T-cell (primary cell): ENCODE measurements around the gene ZNF620. TPM values are rescaled to one million over a fixed set of nuclear protein-coding genes. Genes with fewer than 3 reads are reported as not detected.
"Not testable (repeated sequence)": the region's sequence is repeated elsewhere in the genome, so short reads cannot be mapped to it uniquely, and the experiment has no call there.

ENCODE experiments used
- ATAC-seq, 4 experiments: fragments of 200-7000 bp in 3 of 4; fragments of 150-1000 bp in 1 of 4; cut with Tn5 transposase; replicated peaks in 1 of 4; 1 replicate in 3 of 4; 2 replicates in 1 of 4; pipeline ENCODE4 v1.10.0; 2021; ENCODE audit warnings: moderate library complexity in 3 of 4, mild to moderate bottlenecking in 2 of 4, moderate number of reproducible peaks in 1 of 4
- CTCF ChIA-PET, 2 donors: fragments of 300-600 bp; sonication (Branson Sonifier 250); formaldehyde crosslinking; loops; one replicate each; lab custom pipeline; 2022; ENCODE audit warnings: antibody characterized with exemption in 2 of 2; lab: Charles Lee
- POLR2A ChIA-PET, 2 donors: fragments of 300-600 bp; sonication (Branson Sonifier 250); formaldehyde crosslinking; loops; one replicate each; lab custom pipeline; 2022; ENCODE audit warnings: antibody characterized with exemption in 2 of 2; lab: Charles Lee
- DNase-seq, 35 experiments: peaks; one replicate each; pipeline versions ENCODE4 v3.0.0 to v3.0.0-alpha.2; 2013 to 2023
- H3K27ac ChIP-seq: one replicate; pipeline ENCODE4 v1.5.1; 2013; ENCODE audit warnings: low read length
- H3K27me3 ChIP-seq, 2 experiments: replicated peaks in 1 of 2; 1 replicate in 1 of 2; 2 replicates in 1 of 2; pipeline versions ENCODE4 v1.6.1 to v1.7.0; 2013; ENCODE audit warnings: low read length in 1 of 2, mixed read lengths in 1 of 2; ENCODE audit not compliant: control insufficient read depth in 2 of 2, insufficient read depth in 2 of 2; ENCODE audit errors: extremely low read depth in 1 of 2
- H3K36me3 ChIP-seq, 2 donors: 1 replicate in 1 of 2; 2 replicates in 1 of 2; pipeline versions ENCODE4 v1.6.1 to v1.7.0; 2013; ENCODE audit warnings: low read length in 1 of 2; ENCODE audit not compliant: control insufficient read depth in 2 of 2, insufficient read depth in 1 of 2; ENCODE audit errors: extremely low read depth in 1 of 2
- H3K4me1 ChIP-seq, 2 experiments: 1 replicate in 1 of 2; 2 replicates in 1 of 2; pipeline versions ENCODE4 v1.6.1 to v1.7.0; 2013; ENCODE audit warnings: low read length in 2 of 2, mixed read lengths in 1 of 2; ENCODE audit not compliant: insufficient read depth in 2 of 2, control insufficient read depth in 1 of 2; ENCODE audit errors: extremely low read depth in 1 of 2
- H3K4me3 ChIP-seq, 2 donors: 1 replicate in 1 of 2; 2 replicates in 1 of 2; pipeline versions ENCODE4 v1.5.1 to v1.7.0; 2013; ENCODE audit warnings: mild to moderate bottlenecking in 2 of 2, low read length in 1 of 2, moderate library complexity in 1 of 2; ENCODE audit not compliant: control insufficient read depth in 1 of 2; ENCODE audit errors: extremely low read depth in 1 of 2
- H3K9me3 ChIP-seq: 2 replicates; pipeline ENCODE4 v1.7.0; 2013
- H3K27ac Mint-ChIP-seq, 2 donors: one replicate each; pipeline ENCODE4 v1.8.0; 2020 to 2021; ENCODE audit warnings: mild to moderate bottlenecking in 2 of 2, mixed read lengths in 2 of 2
- H3K27me3 Mint-ChIP-seq, 2 donors: one replicate each; pipeline ENCODE4 v1.8.0; 2021 to 2022; ENCODE audit warnings: mixed read lengths in 2 of 2
- H3K36me3 Mint-ChIP-seq: one replicate; pipeline ENCODE4 v1.8.0; 2021; ENCODE audit warnings: mixed read lengths
- H3K4me1 Mint-ChIP-seq, 3 donors: one replicate each; pipeline ENCODE4 v1.8.0; 2020 to 2022; ENCODE audit warnings: mixed read lengths in 3 of 3, mild to moderate bottlenecking in 1 of 3
- H3K4me3 Mint-ChIP-seq, 3 donors: one replicate each; pipeline ENCODE4 v1.8.0; 2020 to 2022; ENCODE audit warnings: mild to moderate bottlenecking in 3 of 3, mixed read lengths in 3 of 3, moderate library complexity in 3 of 3
- H3K9me3 Mint-ChIP-seq, 3 donors: one replicate each; pipeline ENCODE4 v1.8.0; 2020 to 2022; ENCODE audit warnings: mixed read lengths in 3 of 3
- WGBS: methylation state at CpG from one replicate; pipeline ENCODE4 v1.1.5; 2013; ENCODE audit warnings: missing lambda C conversion rate; ENCODE audit not compliant: insufficient coverage; 5-methylcytosine and 5-hydroxymethylcytosine counted together
- total RNA-seq, 35 experiments: library from RNA in 6 of 35; stranded (reverse) in 6 of 35; fragments of 120-200 nt in 1 of 35; gene quantifications; one replicate each; pipeline versions ENCODE4 v1.2.1 to v1.2.4 and lab custom pipeline; 2013 to 2026

ZNF620 gene
- total RNA-seq, 5 donors from 2014 or later (not counting 1 experiment from before 2014, with no cell fraction given): 2.0 to 3.1 (median 3.1) TPM

DNA sequence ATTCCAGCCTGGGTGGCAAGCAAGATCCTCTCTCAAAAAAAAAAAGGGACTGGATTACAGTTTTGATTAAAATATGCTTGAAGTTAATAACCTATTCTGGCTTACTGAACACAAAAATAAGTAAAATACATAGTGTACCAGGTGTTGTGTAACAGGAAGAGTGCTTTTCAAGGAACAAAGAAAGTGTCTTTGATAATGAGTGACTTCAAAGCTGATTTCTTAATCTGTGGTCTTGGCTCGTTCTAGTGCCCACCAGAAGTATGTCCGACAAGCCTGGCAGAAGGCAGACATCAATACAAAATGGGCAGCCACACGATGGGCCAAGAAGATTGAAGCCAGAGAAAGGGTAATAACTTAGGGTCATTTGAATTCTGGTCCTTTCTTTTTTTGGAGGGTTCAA lies 44.7 kb upstream of the ZNF620 start:
- ATAC-seq (no peak), DNase-seq (no peak)
- Histone ChIP-seq H3K36me3 (peaks cover 9 to 61% of the 10 kb centered on the region in 2 donors), H3K9me3 (no peaks in the 10 kb centered on the region), H3K27me3 (no peaks in the 10 kb centered on the region), H3K4me1 (peaks cover 29 to 43% of the 10 kb centered on the region in 2 experiments), H3K4me3 (no peak overlapping the region), H3K27ac (no peak overlapping the region)
- ChIA-PET CTCF (interaction anchor here in 1 of 2 donors (0.7 kb wide), 1 partner anchor 1423 kb away, joined by 3 read pairs; no protein-coding TSS in a partner anchor), POLR2A (interaction anchor here (0.6 kb wide), 2 partner anchors 778 to 1312 kb away, joined by 3 to 12 read pairs; no protein-coding TSS in a partner anchor)
- peaks cover 58 to 66% (median 64%) of the 10 kb centered on the region in 3 donors for H3K4me1 Mint-ChIP-seq
- no peak overlapping the region for H3K27ac Mint-ChIP-seq
- 87% methylated on average over 3 of the region's 3 CpGs for WGBS
- no peak overlapping the region for H3K4me3 Mint-ChIP-seq
- H3K27me3 Mint-ChIP-seq: no peaks in the 10 kb centered on the region
- no peaks in the 10 kb centered on the region for H3K9me3 Mint-ChIP-seq
- peaks cover 55% of the 10 kb centered on the region for H3K36me3 Mint-ChIP-seq

DNA sequence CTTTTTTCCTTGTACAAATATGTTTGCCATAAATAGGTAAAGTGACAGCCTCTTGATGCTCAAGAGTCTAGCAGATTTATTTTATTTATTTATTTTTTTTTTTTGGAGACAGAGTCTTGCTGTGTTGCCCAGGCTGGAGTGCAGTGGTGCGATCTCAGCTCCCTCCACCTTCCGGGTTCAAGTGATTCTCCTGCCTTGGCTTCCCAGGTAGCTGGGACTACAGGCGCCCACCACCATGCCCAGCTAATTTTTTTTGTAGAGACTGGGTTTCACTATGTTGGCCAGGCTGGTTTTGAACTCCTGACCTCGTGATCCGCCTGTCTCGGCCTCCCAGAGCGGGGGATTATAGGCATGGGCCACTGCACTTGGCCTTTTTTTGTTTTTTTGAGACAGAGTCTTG lies 43.0 kb upstream of the ZNF620 start:
- Histone ChIP-seq H3K36me3 (peaks cover 9 to 63% of the 10 kb centered on the region in 2 donors), H3K4me1 (peaks cover 25 to 34% of the 10 kb centered on the region in 2 experiments)
- Mint-ChIP-seq H3K36me3 (peaks cover 61% of the 10 kb centered on the region), H3K4me1 (peaks cover 43 to 58% (median 55%) of the 10 kb centered on the region in 3 donors)
- H3K4me3 Mint-ChIP-seq, DNase-seq, H3K27ac ChIP-seq, ATAC-seq, H3K27me3 Mint-ChIP-seq, H3K9me3 Mint-ChIP-seq, H3K27me3 ChIP-seq, H3K27ac Mint-ChIP-seq, H3K4me3 ChIP-seq, CTCF ChIA-PET, H3K9me3 ChIP-seq: not testable (repeated sequence)
- WGBS: 96% methylated on average over 7 of the region's 7 CpGs
- POLR2A ChIA-PET: interaction anchor here in 1 of 2 donors (0.7 kb wide), 1 partner anchor 48 kb away, joined by 6 read pairs; no protein-coding TSS in a partner anchor

DNA sequence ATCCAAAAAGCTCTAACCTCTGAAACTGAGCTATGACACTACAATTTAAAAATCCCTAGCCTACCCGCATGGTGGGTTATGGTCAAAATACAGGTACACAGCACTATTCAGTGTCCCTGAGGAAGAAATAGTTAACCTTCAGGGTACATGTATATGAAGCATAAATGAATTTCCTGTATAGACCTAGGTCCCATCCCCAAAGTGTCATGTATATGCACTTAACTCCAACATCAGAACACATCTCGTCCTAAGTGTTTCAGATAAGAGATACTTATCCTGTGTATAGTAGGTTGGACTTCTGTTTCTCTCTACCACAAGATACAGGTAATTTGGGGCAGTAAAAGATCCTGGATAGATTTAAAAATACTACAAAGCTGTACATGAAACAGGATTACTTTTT lies 42.3 kb upstream of the ZNF620 start:
- WGBS: no CpG with 5 or more reads among the region's 2 CpGs
- H3K27ac ChIP-seq: no peak overlapping the region
- POLR2A ChIA-PET: interaction anchor here in 1 of 2 donors (0.6 kb wide), 1 partner anchor 57 kb away, joined by 5 read pairs; no protein-coding TSS in a partner anchor
- peak overlapping the region in 1 of 2 donors; percentile 52 for H3K27ac Mint-ChIP-seq
- H3K9me3 ChIP-seq: no peaks in the 10 kb centered on the region
- H3K36me3 Mint-ChIP-seq: peaks cover 54% of the 10 kb centered on the region
- peaks cover 17 to 29% of the 10 kb centered on the region in 2 experiments for H3K4me1 ChIP-seq
- H3K27me3 ChIP-seq: no peaks in the 10 kb centered on the region
- H3K27me3 Mint-ChIP-seq: no peaks in the 10 kb centered on the region
- ATAC-seq (no peak), DNase-seq (no peak)
- CTCF ChIA-PET: interaction anchor here in 1 of 2 donors (0.6 kb wide), 1 partner anchor 135 kb away, joined by 4 read pairs; no protein-coding TSS in a partner anchor
- peaks cover 36 to 51% (median 48%) of the 10 kb centered on the region in 3 donors for H3K4me1 Mint-ChIP-seq
- H3K36me3 ChIP-seq: peaks cover 9 to 58% of the 10 kb centered on the region in 2 donors
- no peaks in the 10 kb centered on the region for H3K9me3 Mint-ChIP-seq
- H3K4me3 ChIP-seq: no peak overlapping the region
- H3K4me3 Mint-ChIP-seq: peak overlapping the region in 1 of 3 donors; percentile 23

DNA sequence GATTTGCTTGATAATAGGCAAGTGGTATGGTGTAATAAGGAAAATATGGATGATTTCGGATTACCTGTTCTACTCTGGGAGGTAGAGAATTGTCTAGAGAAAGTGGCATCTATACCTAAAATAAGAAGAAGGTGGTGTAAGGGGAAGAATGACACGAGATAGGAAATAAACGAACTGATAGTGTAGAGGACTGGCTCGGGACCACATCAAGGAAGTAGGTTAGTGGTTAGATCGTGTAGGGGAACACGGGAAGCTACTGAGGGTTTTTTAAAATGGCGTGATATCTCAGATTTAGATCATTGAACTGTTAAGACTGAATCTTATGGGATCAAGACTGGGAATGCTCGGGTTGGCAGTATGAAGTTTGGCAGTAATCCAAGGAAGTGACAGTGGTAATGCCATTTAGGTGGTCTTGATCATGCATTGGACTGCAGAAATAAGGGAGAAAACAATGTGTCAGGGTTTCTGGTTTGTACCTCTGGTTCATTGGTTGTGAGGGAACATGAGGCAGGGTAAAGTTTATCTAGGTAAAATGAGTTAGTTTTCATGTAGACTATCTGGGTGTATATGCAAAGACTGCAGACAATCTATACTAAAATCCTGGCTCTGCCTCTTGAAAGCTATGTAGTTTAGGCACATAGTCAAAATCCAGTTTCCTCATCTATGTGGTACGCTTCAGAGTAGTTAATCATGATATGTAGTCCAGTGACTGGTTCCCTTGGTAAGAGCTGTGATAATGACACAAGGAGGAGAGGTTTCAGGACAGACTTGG lies 41.3 kb upstream of the ZNF620 start:
- Mint-ChIP-seq H3K27ac (peak overlapping the region; percentile 55 to 74), H3K9me3 (no peaks in the 10 kb centered on the region), H3K4me1 (peaks cover 30 to 41% (median 39%) of the 10 kb centered on the region in 3 donors), H3K4me3 (peak overlapping the region in 1 of 3 donors; percentile 23), H3K36me3 (peaks cover 48% of the 10 kb centered on the region), H3K27me3 (no peaks in the 10 kb centered on the region)
- H3K27ac ChIP-seq: peak overlapping the region; percentile 53
- WGBS: 18% methylated on average over 8 of the region's 9 CpGs
- H3K9me3 ChIP-seq: no peaks in the 10 kb centered on the region
- ChIA-PET POLR2A (interaction anchor here in 1 of 2 donors (1.4 kb wide), 1 partner anchor 13 kb away, joined by 5 read pairs; no protein-coding TSS in a partner anchor), CTCF (interaction anchor here (0.6 to 1.3 kb wide), 3 partner anchors 10 to 136 kb away, joined by 3 to 4 read pairs (median 3); no protein-coding TSS in a partner anchor)
- H3K4me1 ChIP-seq: peaks cover 17 to 22% of the 10 kb centered on the region in 2 experiments
- peak in 22 of 35 experiments; percentile 7 to 69 (median 22) for DNase-seq
- peak; percentile 80 to 94 (median 88) for ATAC-seq
- H3K27me3 ChIP-seq: no peaks in the 10 kb centered on the region
- peaks cover 5 to 49% of the 10 kb centered on the region in 2 donors for H3K36me3 ChIP-seq
- H3K4me3 ChIP-seq: no peak overlapping the region

DNA sequence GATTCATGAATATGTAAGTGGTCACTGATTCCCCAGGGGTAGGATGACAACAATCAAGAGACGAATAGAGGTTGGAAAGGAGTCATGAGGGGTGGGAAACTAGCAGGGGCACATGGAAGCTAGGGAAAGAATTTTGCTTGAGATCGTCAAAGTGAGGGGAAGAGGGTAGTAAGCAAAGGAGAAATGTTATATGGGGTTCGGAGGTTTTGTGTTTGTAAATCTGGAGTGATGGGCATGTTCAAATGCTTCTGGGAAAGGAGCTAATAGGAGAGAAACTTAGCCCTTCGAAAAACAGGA lies 40.8 kb upstream of the ZNF620 start:
- Histone ChIP-seq H3K4me1 (peaks cover 15 to 22% of the 10 kb centered on the region in 2 experiments), H3K4me3 (no peak overlapping the region), H3K36me3 (peaks cover 2 to 45% of the 10 kb centered on the region in 2 donors), H3K27me3 (no peaks in the 10 kb centered on the region), H3K9me3 (no peaks in the 10 kb centered on the region), H3K27ac (no peak overlapping the region)
- H3K27ac Mint-ChIP-seq: peak overlapping the region; percentile 25 to 53
- WGBS: 96% methylated on average over 4 of the region's 4 CpGs
- peaks cover 30 to 39% (median 39%) of the 10 kb centered on the region in 3 donors for H3K4me1 Mint-ChIP-seq
- no peak for ATAC-seq
- CTCF ChIA-PET: interaction anchor here in 1 of 2 donors (1.3 kb wide), 1 partner anchor 10 kb away, joined by 3 read pairs; no protein-coding TSS in a partner anchor
- no peaks in the 10 kb centered on the region for H3K9me3 Mint-ChIP-seq
- peaks cover 44% of the 10 kb centered on the region for H3K36me3 Mint-ChIP-seq
- no peaks in the 10 kb centered on the region for H3K27me3 Mint-ChIP-seq
- POLR2A ChIA-PET: interaction anchor here in 1 of 2 donors (1.4 kb wide), 1 partner anchor 13 kb away, joined by 5 read pairs; no protein-coding TSS in a partner anchor
- no peak for DNase-seq
- H3K4me3 Mint-ChIP-seq: no peak overlapping the region

DNA sequence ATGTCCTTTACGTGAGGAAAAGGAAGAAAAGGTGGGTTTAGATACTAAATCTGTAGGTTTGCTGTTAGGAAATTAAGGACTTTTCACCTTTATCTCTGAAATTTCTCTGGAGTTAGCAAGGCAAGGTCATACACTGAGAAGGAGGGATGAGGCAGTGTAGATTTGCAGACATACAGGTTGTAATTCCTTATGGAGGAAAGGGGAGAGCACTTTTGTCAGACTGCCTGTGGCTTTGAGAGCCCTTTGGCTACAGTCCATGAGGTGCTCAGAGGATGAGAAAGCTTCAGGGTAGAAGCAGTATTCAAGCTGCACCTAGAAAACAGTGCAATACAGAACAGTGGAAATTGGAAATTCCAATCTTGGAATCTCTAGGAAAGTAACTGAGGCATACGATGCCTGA lies 40.4 kb upstream of the ZNF620 start:
- peak overlapping the region; percentile 25 to 53 for H3K27ac Mint-ChIP-seq
- 100% methylated on average over 1 of the region's 2 CpGs for WGBS
- DNase-seq: no peak
- H3K27ac ChIP-seq: peak overlapping the region; percentile 18
- ChIA-PET CTCF (interaction anchor here in 1 of 2 donors (1.3 kb wide), 1 partner anchor 11 kb away, joined by 3 read pairs; no protein-coding TSS in a partner anchor), POLR2A (interaction anchor here in 1 of 2 donors (1.4 kb wide), 1 partner anchor 13 kb away, joined by 5 read pairs; no protein-coding TSS in a partner anchor)
- H3K36me3 ChIP-seq: peaks cover 0 to 41% of the 10 kb centered on the region in 2 donors
- no peak for ATAC-seq
- peaks cover 15 to 18% of the 10 kb centered on the region in 2 experiments for H3K4me1 ChIP-seq
- no peaks in the 10 kb centered on the region for H3K27me3 Mint-ChIP-seq
- peaks cover 40% of the 10 kb centered on the region for H3K36me3 Mint-ChIP-seq
- H3K9me3 Mint-ChIP-seq: no peaks in the 10 kb centered on the region
- H3K4me3 Mint-ChIP-seq: no peak overlapping the region
- peaks cover 30 to 36% (median 36%) of the 10 kb centered on the region in 3 donors for H3K4me1 Mint-ChIP-seq
- H3K4me3 ChIP-seq: no peak overlapping the region
- no peaks in the 10 kb centered on the region for H3K9me3 ChIP-seq
- H3K27me3 ChIP-seq: no peaks in the 10 kb centered on the region
